WTC11 (cell line): Measurements from ENCODE around the gene TRAPPC4. TPM values are rescaled to one million over a fixed set of nuclear protein-coding genes. Genes with fewer than 3 reads are reported as not detected.
"Not testable (repeated sequence)": the region's sequence is repeated elsewhere in the genome, so short reads cannot be mapped to it uniquely, and the experiment has no call there.

Experiments used
- ATAC-seq: fragments of 200-7000 bp; cut with Tn5 transposase; 2 replicates; pipeline ENCODE4 v1.10.0; 2021; ENCODE audit warnings: mild to moderate bottlenecking, moderate library complexity
- CTCF ChIA-PET: fragments of 300-600 bp; sonication (Branson Sonifier 250); formaldehyde crosslinking; loops from one replicate; lab custom pipeline; 2021; ENCODE audit warnings: antibody characterized with exemption; lab: Charles Lee
- POLR2A ChIA-PET: fragments of 350-600 bp; sonication (Branson Sonifier 250); formaldehyde crosslinking; loops from one replicate; lab custom pipeline; 2021; ENCODE audit warnings: antibody characterized with exemption; lab: Charles Lee
- DNase-seq: peaks from one replicate; pipeline ENCODE4 v3.0.0; 2021; ENCODE audit warnings: low spot score
- H3K27ac Mint-ChIP-seq: 2 replicates; pipeline ENCODE4 v1.8.0; 2021; ENCODE audit warnings: mixed read lengths
- H3K27me3 Mint-ChIP-seq: 2 replicates; pipeline ENCODE4 v1.8.0; 2021; ENCODE audit warnings: low read depth, mild to moderate bottlenecking, moderate library complexity, mixed read lengths
- H3K36me3 Mint-ChIP-seq: 2 replicates; pipeline ENCODE4 v1.8.0; 2021; ENCODE audit warnings: mixed read lengths
- H3K4me1 Mint-ChIP-seq: 2 replicates; pipeline ENCODE4 v1.8.0; 2022; ENCODE audit warnings: mixed read lengths
- H3K4me3 Mint-ChIP-seq: 2 replicates; pipeline ENCODE4 v1.8.0; 2021; ENCODE audit warnings: mild to moderate bottlenecking, moderate library complexity, mixed read lengths
- H3K9me3 Mint-ChIP-seq: 2 replicates; pipeline ENCODE4 v1.8.0; 2021; ENCODE audit warnings: mixed read lengths
- E2F1 ChIP-seq: sonication (generic); formaldehyde crosslinking; IDR thresholded peaks from 2 replicates; pipeline ENCODE4 v1.8.0; 2022; ENCODE audit warnings: mild to moderate bottlenecking, missing genetic modification reagents
- ELF4 ChIP-seq: sonication (generic); formaldehyde crosslinking; IDR thresholded peaks from 2 replicates; pipeline ENCODE4 v1.8.1; 2022; ENCODE audit warnings: low read depth, mild to moderate bottlenecking, moderate library complexity, missing genetic modification reagents
- FOXP4 ChIP-seq: sonication (generic); formaldehyde crosslinking; IDR thresholded peaks from 2 replicates; pipeline ENCODE4 v1.8.0; 2022; ENCODE audit warnings: mild to moderate bottlenecking, missing genetic modification reagents
- HMGXB4 ChIP-seq: sonication (generic); formaldehyde crosslinking; IDR thresholded peaks from 2 replicates; pipeline ENCODE4 v1.8.1; 2023; ENCODE audit warnings: mild to moderate bottlenecking, moderate library complexity, missing genetic modification reagents
- JAZF1 ChIP-seq: fragments of 250-450 bp; sonication (Bioruptor Pico); IDR thresholded peaks from 2 replicates; pipeline ENCODE4 v1.9.0; 2021; ENCODE audit warnings: moderate library complexity, mild to moderate bottlenecking, inconsistent platforms
- JUN ChIP-seq: sonication (generic); formaldehyde crosslinking; IDR thresholded peaks from 2 replicates; pipeline ENCODE4 v1.8.0; 2023; ENCODE audit warnings: mild to moderate bottlenecking, missing genetic modification reagents
- MAX ChIP-seq: sonication (generic); formaldehyde crosslinking; IDR thresholded peaks from 2 replicates; pipeline ENCODE4 v1.8.0; 2022; ENCODE audit warnings: mild to moderate bottlenecking, missing genetic modification reagents
- MYBL2 ChIP-seq: sonication (generic); formaldehyde crosslinking; IDR thresholded peaks from 2 replicates; pipeline ENCODE4 v1.8.1; 2023; ENCODE audit warnings: mild to moderate bottlenecking, moderate library complexity, missing genetic modification reagents
- OVOL2 ChIP-seq: fragments of 250-450 bp; sonication (Bioruptor Pico); IDR thresholded peaks from 2 replicates; pipeline ENCODE4 v1.9.0; 2021; ENCODE audit warnings: mild to moderate bottlenecking, borderline replicate concordance
- PRDM15 ChIP-seq: sonication (generic); formaldehyde crosslinking; IDR thresholded peaks from 2 replicates; pipeline ENCODE4 v1.8.0; 2022; ENCODE audit warnings: missing genetic modification reagents
- SMAD4 ChIP-seq: sonication (generic); formaldehyde crosslinking; IDR thresholded peaks from 2 replicates; pipeline ENCODE4 v1.8.0; 2022; ENCODE audit warnings: mild to moderate bottlenecking, missing genetic modification reagents
- SP1 ChIP-seq: sonication (generic); formaldehyde crosslinking; conservative IDR thresholded peaks from 2 replicates; pipeline ENCODE4 v1.8.1; 2022; ENCODE audit warnings: missing genetic modification reagents
- TCF7 ChIP-seq: sonication (generic); formaldehyde crosslinking; IDR thresholded peaks from 2 replicates; pipeline ENCODE4 v1.8.0; 2022; ENCODE audit warnings: mild to moderate bottlenecking, low read depth, missing genetic modification reagents, moderate library complexity
- TEAD1 ChIP-seq: sonication (generic); formaldehyde crosslinking; IDR thresholded peaks from 2 replicates; pipeline ENCODE4 v1.8.0; 2022; ENCODE audit warnings: mild to moderate bottlenecking, missing genetic modification reagents
- ZNF317 ChIP-seq: sonication (generic); formaldehyde crosslinking; IDR thresholded peaks from 2 replicates; pipeline ENCODE4 v1.8.1; 2023; ENCODE audit warnings: low read depth, mild to moderate bottlenecking, moderate library complexity, missing genetic modification reagents, borderline replicate concordance
- ZNF396 ChIP-seq: fragments of 250-450 bp; sonication (Bioruptor Pico); IDR thresholded peaks from 2 replicates; pipeline ENCODE4 v1.8.0; 2021; ENCODE audit warnings: mild to moderate bottlenecking, moderate library complexity, borderline replicate concordance
- ZNF512 ChIP-seq: sonication (generic); formaldehyde crosslinking; IDR thresholded peaks from 2 replicates; pipeline ENCODE4 v1.8.1; 2022; ENCODE audit warnings: missing genetic modification reagents, borderline replicate concordance
- total RNA-seq: library from RNA; stranded (reverse); gene quantifications from 3 replicates; pipeline ENCODE4 v1.2.3, GENCODE V29; 2021

The TRAPPC4 gene
- total RNA-seq, 1 experiment from 2014 or later = 75.7 TPM

- TF ChIP-seq HMGXB4 (no peak), ZNF512 (no peak)
Measured at GRCh38 chr11:119057000-119057769, 38.6 kb downstream of the TRAPPC4 start, which contains the start of gene HYOU1 (continued).

- H3K27ac Mint-ChIP-seq, DNase-seq, H3K4me3 Mint-ChIP-seq, H3K9me3 Mint-ChIP-seq, CTCF ChIA-PET, H3K27me3 Mint-ChIP-seq, POLR2A ChIA-PET, ATAC-seq: not testable (repeated sequence)
- peaks cover 17% of the 10 kb centered on the region for H3K4me1 Mint-ChIP-seq
- H3K36me3 Mint-ChIP-seq = peaks cover 21% of the 10 kb centered on the region
Measured at GRCh38 chr11:119059128-119059527, 40.6 kb downstream of the TRAPPC4 start.

GRCh38 chr11:119061256-119061655 is 42.7 kb downstream of the TRAPPC4 start:
- DNase-seq (no peak), ATAC-seq (no peak)
- ChIA-PET CTCF (interaction anchor here (0.6 kb wide), 1 partner anchor 92 kb away, joined by 3 read pairs; no protein-coding TSS in a partner anchor), POLR2A (interaction anchor here (0.6 kb wide), 1 partner anchor 288 kb away, joined by 3 read pairs; no protein-coding TSS in a partner anchor)
- no peak for TF ChIP-seq JUN (CRISPR knock-in tag)
- TF ChIP-seq JAZF1 (CRISPR knock-in tag) = no peak
- TF ChIP-seq ZNF317 (CRISPR knock-in tag) = no peak
- TF ChIP-seq SP1 (CRISPR knock-in tag) = no peak
- no peak for TF ChIP-seq TCF7 (CRISPR knock-in tag)
- no peak for TF ChIP-seq FOXP4 (CRISPR knock-in tag)
- TF ChIP-seq ELF4 (CRISPR knock-in tag) = no peak
- TF ChIP-seq MAX (CRISPR knock-in tag) = no peak
- no peak for TF ChIP-seq SMAD4 (CRISPR knock-in tag)
- no peak for TF ChIP-seq ZNF396 (CRISPR knock-in tag)
- Mint-ChIP-seq H3K27me3 (no peaks in the 10 kb centered on the region), H3K4me3 (no peak overlapping the region), H3K4me1 (peaks cover 9% of the 10 kb centered on the region), H3K36me3 (peaks cover 3% of the 10 kb centered on the region; the same call in 1 of the 2 replicates), H3K27ac (no peak overlapping the region), H3K9me3 (no peaks in the 10 kb centered on the region)

GRCh38 chr11:119062779-119063178 is 44.2 kb downstream of the TRAPPC4 start:
- H3K27me3 Mint-ChIP-seq = no peaks in the 10 kb centered on the region
- no peaks in the 10 kb centered on the region for H3K9me3 Mint-ChIP-seq
- H3K4me1 Mint-ChIP-seq = peaks cover 11% of the 10 kb centered on the region
- DNase-seq = no peak
- CTCF ChIA-PET = no interaction called here
- ATAC-seq = no peak
- no peak overlapping the region for H3K27ac Mint-ChIP-seq
- peaks cover 3% of the 10 kb centered on the region; the same call in 1 of the 2 replicates for H3K36me3 Mint-ChIP-seq
- POLR2A ChIA-PET = no interaction called here
- H3K4me3 Mint-ChIP-seq = no peak overlapping the region
- no peak for TF ChIP-seq OVOL2 (CRISPR knock-in tag)
- TF ChIP-seq ZNF396 (CRISPR knock-in tag) = no peak
- TF ChIP-seq MYBL2 (CRISPR knock-in tag) = no peak
- no peak for TF ChIP-seq TEAD1 (CRISPR knock-in tag)
- TF ChIP-seq E2F1 = no peak
- no peak for TF ChIP-seq MAX (CRISPR knock-in tag)
- TF ChIP-seq PRDM15 (CRISPR knock-in tag) = no peak
